Keratinocyte (primary cell): ENCODE measurements around the gene SEC14L1.

Experiments used
- CTCF ChIP-seq, 3 experiments: IDR thresholded peaks in 1 of 3; conservative IDR thresholded peaks in 1 of 3; optimal IDR thresholded peaks in 1 of 3; 2 replicates in 2 of 3; 3 replicates in 1 of 3; pipeline versions ENCODE3 to v1.5.1; 2011; ENCODE audit warnings: low read length in 3 of 3, mild to moderate bottlenecking in 3 of 3, moderate library complexity in 2 of 3, control low read depth in 1 of 3, inconsistent platforms in 1 of 3; ENCODE audit not compliant: insufficient read depth in 2 of 3; ENCODE audit errors: extremely low read depth in 1 of 3
- EZH2 ChIP-seq: IDR thresholded peaks from one replicate; pipeline ENCODE4 v1.6.1; 2012; ENCODE audit warnings: inconsistent platforms, mild to moderate bottlenecking, low read length, moderate library complexity

GRCh38 chr17:77258638-77259037, 117.9 kb downstream of the SEC14L1 start:
- TF ChIP-seq CTCF (optimal IDR thresholded peaks at IDR 0.05 in 1 of 3, IDR thresholded peaks at IDR 0.05 in 1 of 3, conservative IDR thresholded peaks at IDR 0.05 in 1 of 3; ENCODE audit: extremely low read depth in 1 of 3, insufficient read depth in 2 of 3, low read length in 3 of 3) (no peak), EZH2 (no peak)
